MM.1S (cell line): Measurements from ENCODE around the gene JCAD.

Experiments
- DNase-seq: peaks from one replicate; pipeline ENCODE4 v3.0.0-alpha.2; 2015
- H2AFZ ChIP-seq: fragments of 300-600 bp; sonication (generic); 2 replicates; pipeline ENCODE4 v1.6.0; 2016; ENCODE audit warnings: antibody characterized with exemption, low read length
- H3F3A ChIP-seq: fragments of 300-600 bp; sonication (generic); 2 replicates; pipeline ENCODE4 v1.6.1; 2016; ENCODE audit warnings: mild to moderate bottlenecking, antibody characterized with exemption, low read length, moderate library complexity, mixed read lengths; ENCODE audit not compliant: insufficient read depth
- H3K27ac ChIP-seq: fragments of 300-600 bp; sonication (generic); 2 replicates; pipeline ENCODE4 v1.5.1; 2016; ENCODE audit warnings: mild to moderate bottlenecking, low read length
- H3K27me3 ChIP-seq: fragments of 300-600 bp; sonication (generic); replicated peaks from 2 replicates; pipeline ENCODE4 v1.6.0; 2016; ENCODE audit warnings: low read length; ENCODE audit not compliant: insufficient read depth
- H3K36me3 ChIP-seq: fragments of 300-600 bp; sonication (generic); replicated peaks from 2 replicates; pipeline ENCODE4 v1.6.1; 2016; ENCODE audit warnings: mild to moderate bottlenecking, low read length, mixed read lengths; ENCODE audit not compliant: insufficient read depth
- H3K4me1 ChIP-seq: fragments of 300-600 bp; sonication (generic); 2 replicates; pipeline ENCODE4 v1.6.1; 2016; ENCODE audit warnings: low read length, mixed read lengths
- H3K4me2 ChIP-seq: fragments of 300-600 bp; sonication (generic); 2 replicates; pipeline ENCODE4 v1.6.0; 2016; ENCODE audit warnings: low read depth, low read length
- H3K4me3 ChIP-seq: fragments of 300-600 bp; sonication (generic); 2 replicates; pipeline ENCODE4 v1.5.1; 2016; ENCODE audit warnings: low read length, mixed read lengths
- H3K79me2 ChIP-seq: fragments of 300-600 bp; sonication (generic); 2 replicates; pipeline ENCODE4 v1.6.1; 2016; ENCODE audit warnings: mixed run types, low read length, mixed read lengths
- H3K9ac ChIP-seq: fragments of 300-600 bp; sonication (generic); 2 replicates; pipeline ENCODE4 v1.6.1; 2016; ENCODE audit warnings: low read length, mixed read lengths
- H3K9me2 ChIP-seq: fragments of 300-600 bp; sonication (generic); replicated peaks from 2 replicates; pipeline ENCODE4 v1.6.1; 2016; ENCODE audit warnings: mild to moderate bottlenecking, low read length, mixed read lengths; ENCODE audit not compliant: insufficient read depth
- H3K9me3 ChIP-seq: fragments of 300-600 bp; sonication (generic); replicated peaks from 2 replicates; pipeline ENCODE4 v1.6.1; 2016; ENCODE audit warnings: mild to moderate bottlenecking, low read length, mixed read lengths; ENCODE audit not compliant: insufficient read depth
- H4K20me1 ChIP-seq: fragments of 300-600 bp; sonication (generic); 2 replicates; pipeline ENCODE4 v1.6.1; 2016; ENCODE audit warnings: mild to moderate bottlenecking, low read length, moderate library complexity, mixed read lengths; ENCODE audit not compliant: insufficient read depth
- EZH2 ChIP-seq: fragments of 300-600 bp; sonication (generic); optimal IDR thresholded peaks from 2 replicates; pipeline ENCODE3; 2017; ENCODE audit warnings: low read depth, mild to moderate bottlenecking, antibody characterized with exemption, low read length, mixed read lengths
- EZH2phosphoT487 ChIP-seq: fragments of 300-600 bp; sonication (generic); IDR thresholded peaks from 2 replicates; pipeline ENCODE4 v1.6.1; 2018; ENCODE audit warnings: antibody characterized with exemption, low read length
- TF ChIP-seq, protein P1 (sequence below): fragments of 300-600 bp; sonication (generic); IDR thresholded peaks from 2 replicates; pipeline ENCODE4 v1.5.1; 2016; ENCODE audit warnings: antibody characterized with exemption, low read length, mixed read lengths

JCAD gene

DNA sequence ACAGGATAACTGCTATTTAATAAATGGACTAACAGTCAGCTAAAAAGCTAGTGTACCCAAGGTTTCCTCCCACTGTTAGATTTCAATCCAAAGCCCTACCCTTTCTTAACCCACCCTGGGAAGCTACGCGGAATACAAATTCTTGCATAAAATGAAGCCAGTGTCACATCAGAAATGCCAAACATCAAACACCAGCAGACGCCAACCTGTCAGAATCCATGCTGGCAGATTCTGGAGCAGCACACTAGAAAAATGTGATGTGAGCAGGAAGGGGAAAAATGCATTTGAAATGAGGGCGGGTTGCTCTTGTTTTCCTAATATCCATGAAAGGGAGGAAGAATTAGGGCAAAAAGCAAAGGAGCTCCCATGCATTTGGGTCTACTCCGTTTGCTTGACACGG is 16.1 kb upstream of the JCAD start:
- H3K4me1 ChIP-seq, result peaks cover 13% of the 10 kb centered on the region
- H3K79me2 ChIP-seq, result no peaks in the 10 kb centered on the region
- no peaks in the 10 kb centered on the region for H3K27me3 ChIP-seq
- H3F3A ChIP-seq, result peaks cover 22% of the 10 kb centered on the region
- no peaks in the 10 kb centered on the region for H3K36me3 ChIP-seq
- DNase-seq, result no peak
- no peak overlapping the region for H3K9ac ChIP-seq
- no peaks in the 10 kb centered on the region for H3K9me2 ChIP-seq
- H3K4me2 ChIP-seq, result no peak overlapping the region
- no peak overlapping the region for H3K4me3 ChIP-seq
- H3K27ac ChIP-seq, result peak overlapping the region; percentile 54; the same call in 1 of the 2 replicates
- H4K20me1 ChIP-seq, result no peaks in the 10 kb centered on the region
- TF ChIP-seq EZH2, result no peak
- no peak for TF ChIP-seq EZH2phosphoT487
- TF ChIP-seq, protein P1, sequence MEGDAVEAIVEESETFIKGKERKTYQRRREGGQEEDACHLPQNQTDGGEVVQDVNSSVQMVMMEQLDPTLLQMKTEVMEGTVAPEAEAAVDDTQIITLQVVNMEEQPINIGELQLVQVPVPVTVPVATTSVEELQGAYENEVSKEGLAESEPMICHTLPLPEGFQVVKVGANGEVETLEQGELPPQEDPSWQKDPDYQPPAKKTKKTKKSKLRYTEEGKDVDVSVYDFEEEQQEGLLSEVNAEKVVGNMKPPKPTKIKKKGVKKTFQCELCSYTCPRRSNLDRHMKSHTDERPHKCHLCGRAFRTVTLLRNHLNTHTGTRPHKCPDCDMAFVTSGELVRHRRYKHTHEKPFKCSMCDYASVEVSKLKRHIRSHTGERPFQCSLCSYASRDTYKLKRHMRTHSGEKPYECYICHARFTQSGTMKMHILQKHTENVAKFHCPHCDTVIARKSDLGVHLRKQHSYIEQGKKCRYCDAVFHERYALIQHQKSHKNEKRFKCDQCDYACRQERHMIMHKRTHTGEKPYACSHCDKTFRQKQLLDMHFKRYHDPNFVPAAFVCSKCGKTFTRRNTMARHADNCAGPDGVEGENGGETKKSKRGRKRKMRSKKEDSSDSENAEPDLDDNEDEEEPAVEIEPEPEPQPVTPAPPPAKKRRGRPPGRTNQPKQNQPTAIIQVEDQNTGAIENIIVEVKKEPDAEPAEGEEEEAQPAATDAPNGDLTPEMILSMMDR, result no peak
- H3K9me3 ChIP-seq, result no peaks in the 10 kb centered on the region
- no peak overlapping the region for H2AFZ ChIP-seq

DNA sequence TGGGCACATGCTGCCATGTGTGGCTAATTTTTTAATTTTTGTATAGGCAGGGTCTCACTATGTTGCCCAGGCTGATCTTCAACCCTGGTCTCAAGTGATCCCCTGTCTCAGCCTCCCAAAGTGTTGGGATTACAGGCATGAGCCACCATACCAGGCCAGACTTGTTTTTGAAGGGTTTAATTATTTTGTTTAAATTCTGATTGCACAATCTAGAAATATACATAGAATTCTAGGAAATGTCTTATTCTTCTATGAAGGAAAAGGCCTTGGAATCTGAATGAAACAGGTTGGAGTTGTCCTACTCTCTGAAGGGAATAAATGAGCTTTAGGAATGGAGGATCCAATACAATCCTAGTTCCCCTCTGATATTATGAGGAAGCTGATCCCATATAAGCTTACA is 15.5 kb upstream of the JCAD start:
- H3K27me3 ChIP-seq, result no peaks in the 10 kb centered on the region
- DNase-seq, result no peak
- no peak overlapping the region for H3K9ac ChIP-seq
- H3K36me3 ChIP-seq, result no peaks in the 10 kb centered on the region
- H4K20me1 ChIP-seq, result no peaks in the 10 kb centered on the region
- H3K27ac ChIP-seq, result no peak overlapping the region
- H3K4me2 ChIP-seq, result no peak overlapping the region
- no peaks in the 10 kb centered on the region for H3K9me2 ChIP-seq
- peaks cover 22% of the 10 kb centered on the region for H3F3A ChIP-seq
- H2AFZ ChIP-seq, result no peak overlapping the region
- H3K4me1 ChIP-seq, result peaks cover 13% of the 10 kb centered on the region
- no peaks in the 10 kb centered on the region for H3K9me3 ChIP-seq
- no peak overlapping the region for H3K4me3 ChIP-seq
- H3K79me2 ChIP-seq, result no peaks in the 10 kb centered on the region
- TF ChIP-seq, protein P1, result no peak
- no peak for TF ChIP-seq EZH2phosphoT487
- no peak for TF ChIP-seq EZH2

DNA sequence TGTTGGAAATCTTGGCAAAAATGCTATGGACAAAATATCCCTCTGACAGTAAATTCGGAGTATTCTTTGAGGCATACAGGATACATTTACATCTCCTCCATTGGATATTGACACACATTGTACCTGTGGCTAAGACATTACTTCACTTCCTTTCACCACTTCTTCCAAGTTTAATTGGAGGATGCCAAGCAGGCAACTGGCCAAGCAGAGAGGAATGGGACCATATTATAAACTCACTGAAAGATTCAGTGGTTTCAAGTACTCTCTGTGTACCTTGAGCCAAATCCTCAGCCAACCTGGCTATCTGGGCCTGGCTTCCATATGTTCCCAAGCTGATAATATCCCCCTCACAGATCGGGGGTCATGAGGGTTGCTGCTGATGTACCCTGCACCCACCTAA is 14.7 kb upstream of the JCAD start:
- peaks cover 22% of the 10 kb centered on the region for H3F3A ChIP-seq
- no peak overlapping the region for H3K27ac ChIP-seq
- DNase-seq, result no peak
- no peaks in the 10 kb centered on the region for H3K79me2 ChIP-seq
- H2AFZ ChIP-seq, result no peak overlapping the region
- H3K4me2 ChIP-seq, result no peak overlapping the region
- H3K9ac ChIP-seq, result no peak overlapping the region
- peaks cover 13% of the 10 kb centered on the region for H3K4me1 ChIP-seq
- H4K20me1 ChIP-seq, result no peaks in the 10 kb centered on the region
- no peaks in the 10 kb centered on the region for H3K9me3 ChIP-seq
- no peaks in the 10 kb centered on the region for H3K9me2 ChIP-seq
- no peak overlapping the region for H3K4me3 ChIP-seq
- H3K27me3 ChIP-seq, result no peaks in the 10 kb centered on the region
- TF ChIP-seq EZH2 (no peak), EZH2phosphoT487 (no peak)
- TF ChIP-seq, protein P1, result no peak
- H3K36me3 ChIP-seq, result no peaks in the 10 kb centered on the region
